DND-41 (cell line): ENCODE data around the gene RAI14.

Experiments
- ATAC-seq: fragments of 200-7000 bp; cut with Tn5 transposase; 3 replicates; pipeline ENCODE4 v1.9.1; 2021; ENCODE audit warnings: low read depth; ENCODE audit not compliant: insufficient read depth
- DNase-seq: peaks from one replicate; pipeline ENCODE4 v3.0.0-alpha.2; 2020
- H2AFZ ChIP-seq: 2 replicates; pipeline ENCODE4 v1.6.0; 2012; ENCODE audit warnings: low read depth, low read length
- H3K27ac ChIP-seq: 2 replicates; pipeline ENCODE4 v1.5.1; 2012; ENCODE audit warnings: low read length, inconsistent platforms
- H3K27me3 ChIP-seq: fragments of 200-600 bp; sonication (generic); 2 replicates; pipeline ENCODE4 v1.6.0; 2012; ENCODE audit warnings: low read length, mild to moderate bottlenecking, inconsistent platforms; ENCODE audit not compliant: insufficient read depth, poor library complexity
- H3K36me3 ChIP-seq: 2 replicates; pipeline ENCODE4 v1.5.1; 2012; ENCODE audit warnings: low read length, inconsistent platforms; ENCODE audit not compliant: insufficient read depth
- H3K4me1 ChIP-seq: 2 replicates; pipeline ENCODE4 v1.5.1; 2012; ENCODE audit warnings: mild to moderate bottlenecking, low read length; ENCODE audit not compliant: insufficient read depth
- H3K4me2 ChIP-seq: 2 replicates; pipeline ENCODE4 v1.6.0; 2012; ENCODE audit warnings: mild to moderate bottlenecking, moderate library complexity, low read length, inconsistent platforms; ENCODE audit not compliant: insufficient read depth
- H3K4me3 ChIP-seq, 2 experiments: fragments of 200-600 bp in 1 of 2; shearing (Covaris generic) in 1 of 2; 2 replicates each; pipeline ENCODE4 v1.5.1; 2012 to 2016; ENCODE audit warnings: inconsistent platforms in 2 of 2, low read length in 2 of 2, mild to moderate bottlenecking in 2 of 2, low read depth in 1 of 2, moderate library complexity in 1 of 2
- H3K79me2 ChIP-seq: 2 replicates; pipeline ENCODE4 v1.6.0; 2012; ENCODE audit warnings: low read length, inconsistent platforms; ENCODE audit not compliant: insufficient read depth
- H3K9ac ChIP-seq: 2 replicates; pipeline ENCODE4 v1.6.0; 2012; ENCODE audit warnings: low read depth, mild to moderate bottlenecking, inconsistent platforms, low read length, moderate library complexity
- H3K9me3 ChIP-seq: 2 replicates; pipeline ENCODE4 v1.5.1; 2012; ENCODE audit warnings: low read length, moderate library complexity, mild to moderate bottlenecking, inconsistent platforms; ENCODE audit not compliant: insufficient read depth, severe bottlenecking
- H4K20me1 ChIP-seq: 2 replicates; pipeline ENCODE4 v1.6.0; 2012; ENCODE audit warnings: low read length; ENCODE audit not compliant: insufficient read depth
- CTCF ChIP-seq: IDR thresholded peaks from 2 replicates; pipeline ENCODE4 v1.5.1; 2012; ENCODE audit warnings: borderline replicate concordance, low read length, moderate library complexity, mild to moderate bottlenecking; ENCODE audit not compliant: poor library complexity, severe bottlenecking; ENCODE audit errors: extremely low read depth
- EZH2 ChIP-seq: IDR thresholded peaks from 3 replicates; pipeline ENCODE4 v1.6.1; 2012; ENCODE audit warnings: borderline replicate concordance, low read depth, mild to moderate bottlenecking, moderate library complexity, low read length, inconsistent platforms; ENCODE audit not compliant: severe bottlenecking

The RAI14 gene

GRCh38 chr5:34737731-34738130, 81.6 kb downstream of the RAI14 start:
- Histone ChIP-seq H3K4me2 (no peak overlapping the region), H3K79me2 (no peaks in the 10 kb centered on the region), H3K27ac (no peak overlapping the region), H3K9me3 (no peaks in the 10 kb centered on the region), H4K20me1 (no peaks in the 10 kb centered on the region; the same call in 1 of the 2 replicates), H3K4me1 (no peaks in the 10 kb centered on the region), H3K4me3 (no peak overlapping the region), H3K36me3 (no peaks in the 10 kb centered on the region), H3K27me3 (no peaks in the 10 kb centered on the region), H3K9ac (no peak overlapping the region), H2AFZ (no peak overlapping the region)
- DNase-seq: no peak
- ATAC-seq: no peak
- TF ChIP-seq EZH2 (no peak), CTCF (no peak)

GRCh38 chr5:34738381-34738780, 82.3 kb downstream of the RAI14 start:
- Histone ChIP-seq H3K4me3 (no peak overlapping the region), H4K20me1 (no peaks in the 10 kb centered on the region; the same call in 1 of the 2 replicates), H2AFZ (no peak overlapping the region), H3K9me3 (no peaks in the 10 kb centered on the region), H3K27me3 (no peaks in the 10 kb centered on the region), H3K27ac (no peak overlapping the region), H3K79me2 (no peaks in the 10 kb centered on the region), H3K4me1 (no peaks in the 10 kb centered on the region), H3K4me2 (no peak overlapping the region), H3K9ac (no peak overlapping the region), H3K36me3 (no peaks in the 10 kb centered on the region)
- TF ChIP-seq CTCF (no peak), EZH2 (no peak)
- ATAC-seq (no peak), DNase-seq (no peak)

- ATAC-seq: no peak
- DNase-seq: no peak
- Histone ChIP-seq H3K4me3 (no peak overlapping the region), H3K27ac (no peak overlapping the region), H3K4me1 (no peaks in the 10 kb centered on the region), H3K9me3 (no peaks in the 10 kb centered on the region), H3K36me3 (no peaks in the 10 kb centered on the region), H3K4me2 (no peak overlapping the region), H2AFZ (no peak overlapping the region), H4K20me1 (no peaks in the 10 kb centered on the region), H3K79me2 (no peaks in the 10 kb centered on the region), H3K9ac (no peak overlapping the region), H3K27me3 (no peaks in the 10 kb centered on the region)
- no peak for TF ChIP-seq EZH2
- TF ChIP-seq CTCF: no peak
Observed at GRCh38 chr5:34740389-34740806, 84.3 kb downstream of the RAI14 start.

GRCh38 chr5:34742061-34742460, 85.9 kb downstream of the RAI14 start:
- ATAC-seq: no peak
- Histone ChIP-seq H4K20me1 (no peaks in the 10 kb centered on the region), H3K4me3 (no peak overlapping the region), H3K9me3 (no peaks in the 10 kb centered on the region), H2AFZ (no peak overlapping the region), H3K4me2 (no peak overlapping the region), H3K79me2 (no peaks in the 10 kb centered on the region), H3K9ac (no peak overlapping the region), H3K27me3 (no peaks in the 10 kb centered on the region), H3K4me1 (no peaks in the 10 kb centered on the region), H3K27ac (no peak overlapping the region), H3K36me3 (no peaks in the 10 kb centered on the region)
- no peak for TF ChIP-seq CTCF
- DNase-seq: no peak
